T-helper 1 cell treated with Interleukin-12 subunit alpha and Interleukin-12 subunit beta and Interleukin-4 antibody, amounts not matched to agents 30 ng/mL and 1 ng/mL, for 36 hours (primary cell): ENCODE data around the gene S1PR5. TPM values are rescaled to one million over a fixed set of nuclear protein-coding genes. Genes with fewer than 3 reads are reported as not detected.

Experiments used
- intact Hi-C: fragments of 100-400 bp; cut with micrococcal nuclease; formaldehyde crosslinking; loops from one replicate; pipeline ENCODE4 v1.15.1; 2024
- total RNA-seq: library from RNA; stranded (reverse); gene quantifications from 2 replicates; pipeline ENCODE4 v1.2.3, GENCODE V29; 2022

Gene S1PR5
- total RNA-seq, 1 donor from 2014 or later: not detected

GRCh38 chr19:10478476-10478875 lies 38.8 kb downstream of the S1PR5 start:
- intact Hi-C loops: loop anchor here (2.0 to 10.0 kb wide), 2 partner anchors 54 to 356 kb away; partner anchors contain the start of gene TMED1

GRCh38 chr19:10474962-10475451 lies 42.2 kb downstream of the S1PR5 start:
- intact Hi-C loops: loop anchor here (10.0 kb wide), 1 partner anchor 360 kb away; the partner anchor contains the start of gene TMED1

GRCh38 chr19:10473192-10473591 lies 44.1 kb downstream of the S1PR5 start:
- intact Hi-C loops: loop anchor here (10.0 kb wide), 1 partner anchor 362 kb away; the partner anchor contains the start of gene TMED1

- intact Hi-C loops: loop anchor here (1.0 to 10.0 kb wide), 2 partner anchors 227 to 363 kb away; partner anchors contain the start of gene TMED1
Measured at GRCh38 chr19:10471909-10472308, 45.3 kb downstream of the S1PR5 start.

GRCh38 chr19:10468133-10468532 lies 49.1 kb downstream of the S1PR5 start:
- intact Hi-C loops: no loop called here

- intact Hi-C loops: no loop called here
Measured at GRCh38 chr19:10467104-10467706, 50.0 kb downstream of the S1PR5 start.

- intact Hi-C loops: loop anchor here (5.0 kb wide), 1 partner anchor 177 kb away; the partner anchor contains the start of genes ICAM4 and ICAM5
Measured at GRCh38 chr19:10464456-10464855, 52.8 kb downstream of the S1PR5 start.

Other genes starting within 250 kb of the S1PR5 start
- 68.3 and 72.7 TPM in 2 replicates for gene ICAM1, start 246.3 kb downstream of the S1PR5 start, total RNA-seq
- 1.2 and 1.3 TPM in 2 replicates for gene ICAM4, start 230.5 kb downstream of the S1PR5 start, total RNA-seq
- gene ICAM5, start 227.5 kb downstream of the S1PR5 start, total RNA-seq: 0.10 and 0.37 TPM in 2 replicates
- 2.1 and 3.1 TPM in 2 replicates for gene ZGLP1, start 207.6 kb downstream of the S1PR5 start, total RNA-seq
- gene FDX2, start 201.4 kb downstream of the S1PR5 start, total RNA-seq: 8.6 and 8.8 TPM in 2 replicates
- gene RAVER1, start 183.9 kb downstream of the S1PR5 start, total RNA-seq: 69.1 and 76.7 TPM in 2 replicates
- 190 and 195 TPM in 2 replicates for gene ICAM3, start 177.8 kb downstream of the S1PR5 start, total RNA-seq
- 321 and 336 TPM in 2 replicates for gene TYK2, start 136.9 kb downstream of the S1PR5 start, total RNA-seq
- 253 and 263 TPM in 2 replicates for gene CDC37, start 113.9 kb downstream of the S1PR5 start, total RNA-seq
- 59.3 and 61.9 TPM in 2 replicates for gene PDE4A, start 96.9 kb downstream of the S1PR5 start, total RNA-seq
- gene KEAP1, start 14.1 kb downstream of the S1PR5 start, total RNA-seq: 91.4 and 97.7 TPM in 2 replicates
- gene ATG4D, start 26.5 kb upstream of the S1PR5 start, total RNA-seq: 46.4 and 47.2 TPM in 2 replicates
- gene KRI1, start 48.6 kb upstream of the S1PR5 start, total RNA-seq: 64.8 and 65.0 TPM in 2 replicates
- gene CDKN2D, start 51.5 kb upstream of the S1PR5 start, total RNA-seq: 60.5 and 60.8 TPM in 2 replicates
- gene AP1M2, start 69.9 kb upstream of the S1PR5 start, total RNA-seq: not detected in 2 replicates
- gene SLC44A2, start 108.1 kb upstream of the S1PR5 start, total RNA-seq: 151 and 162 TPM in 2 replicates
- gene ILF3, start 136.9 kb upstream of the S1PR5 start, total RNA-seq: 387 and 396 TPM in 2 replicates
- gene QTRT1, start 184.0 kb upstream of the S1PR5 start, total RNA-seq: 52.4 and 58.2 TPM in 2 replicates
- 374 and 410 TPM in 2 replicates for gene DNM2, start 200.6 kb upstream of the S1PR5 start, total RNA-seq